Stimulated activated CD8-positive, alpha-beta memory T cell treated with anti-CD3 and anti-CD28 coated beads, Interleukin-2, amount 100 ng/mL, for 48 hours (primary cell): ENCODE measurements around the gene PDE8A.

Experiments used
- DNase-seq, 2 donors: peaks; one replicate each; pipeline ENCODE4 v3.0.0-alpha.2; 2020; ENCODE audit warnings: low read depth in 2 of 2

The PDE8A gene

GRCh38 chr15:85031944-85032558 lies 50.4 kb downstream of the PDE8A start:
- no peak for DNase-seq

DNA sequence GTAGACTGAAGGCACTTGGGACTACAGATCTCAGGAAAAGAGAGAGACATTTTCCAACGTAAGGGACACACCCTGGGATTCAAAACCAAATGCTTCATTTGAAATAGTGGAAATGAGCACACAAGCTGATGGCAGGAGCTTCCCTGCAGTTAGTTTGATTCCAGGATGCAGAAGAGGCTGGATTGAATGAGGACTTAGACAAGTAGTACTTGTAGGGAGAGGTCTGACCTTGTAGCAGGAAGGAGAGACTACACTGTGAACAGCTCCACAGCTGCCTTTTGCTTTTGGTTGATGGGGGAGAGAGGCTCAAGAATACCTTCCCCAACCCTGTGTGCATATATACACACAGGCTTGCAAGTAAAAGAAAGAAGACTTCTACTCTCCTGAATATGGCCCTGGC lies 51.5 kb downstream of the PDE8A start:
- DNase-seq, result no peak

GRCh38 chr15:85034276-85034675 lies 52.6 kb downstream of the PDE8A start:
- DNase-seq, result no peak

DNA sequence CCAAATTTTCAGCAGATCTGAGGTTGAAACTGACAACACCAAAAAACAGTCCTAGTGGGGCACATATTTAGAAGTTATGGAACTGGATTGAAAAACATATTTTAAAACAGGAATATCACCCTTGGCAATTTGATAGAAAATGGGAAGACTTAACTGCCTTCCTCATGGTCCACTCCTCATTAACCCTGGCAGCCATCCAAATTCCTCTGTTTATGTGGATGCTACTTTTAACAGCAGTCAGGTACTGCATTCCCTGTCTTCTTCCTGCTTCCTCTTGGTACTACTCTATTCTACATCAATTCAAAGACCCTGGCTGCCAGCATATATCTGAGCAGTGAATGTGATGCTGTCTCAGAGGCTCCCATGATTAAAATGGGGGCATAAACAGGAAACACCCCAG lies 54.3 kb downstream of the PDE8A start:
- DNase-seq, result no peak

GRCh38 chr15:85036716-85037115 lies 55.1 kb downstream of the PDE8A start:
- DNase-seq, result no peak

DNA sequence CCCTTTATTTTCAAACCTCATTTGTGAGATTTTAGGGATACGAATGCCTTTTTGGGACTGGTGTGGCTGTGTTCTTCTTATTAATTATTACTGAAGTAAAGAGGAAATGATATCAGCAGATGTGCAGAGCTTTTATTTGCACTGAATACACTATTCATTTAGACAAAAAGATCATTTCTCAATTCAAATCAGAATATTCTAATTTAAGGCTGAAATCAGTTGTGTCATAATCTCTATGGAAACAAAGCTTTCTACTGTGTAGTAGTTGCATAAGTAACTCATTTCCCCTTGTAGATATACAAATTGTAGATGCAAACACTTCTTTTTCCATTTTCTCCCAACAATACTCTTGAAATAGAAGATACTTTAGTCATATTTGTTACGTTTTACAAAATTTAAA lies 56.0 kb downstream of the PDE8A start:
- DNase-seq, result no peak

DNA sequence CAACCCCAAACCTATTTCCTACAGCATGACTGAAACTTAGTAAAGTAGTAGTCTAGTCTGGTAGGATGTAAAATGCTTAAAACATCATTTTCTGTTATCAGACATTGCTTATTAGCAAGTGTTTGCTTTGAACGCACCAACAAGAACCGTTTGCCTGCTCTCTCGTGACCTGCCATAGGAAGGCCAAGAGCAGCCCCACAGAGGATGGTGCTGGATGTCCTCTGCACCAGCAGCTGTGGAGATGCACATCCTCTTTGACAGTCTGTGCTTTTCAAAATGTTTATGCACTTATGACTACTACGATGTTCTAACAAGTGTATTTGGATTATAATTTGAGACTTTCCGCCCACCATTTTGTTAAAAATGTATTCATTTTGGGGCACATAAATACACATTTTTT lies 59.6 kb downstream of the PDE8A start:
- DNase-seq, result no peak

DNA sequence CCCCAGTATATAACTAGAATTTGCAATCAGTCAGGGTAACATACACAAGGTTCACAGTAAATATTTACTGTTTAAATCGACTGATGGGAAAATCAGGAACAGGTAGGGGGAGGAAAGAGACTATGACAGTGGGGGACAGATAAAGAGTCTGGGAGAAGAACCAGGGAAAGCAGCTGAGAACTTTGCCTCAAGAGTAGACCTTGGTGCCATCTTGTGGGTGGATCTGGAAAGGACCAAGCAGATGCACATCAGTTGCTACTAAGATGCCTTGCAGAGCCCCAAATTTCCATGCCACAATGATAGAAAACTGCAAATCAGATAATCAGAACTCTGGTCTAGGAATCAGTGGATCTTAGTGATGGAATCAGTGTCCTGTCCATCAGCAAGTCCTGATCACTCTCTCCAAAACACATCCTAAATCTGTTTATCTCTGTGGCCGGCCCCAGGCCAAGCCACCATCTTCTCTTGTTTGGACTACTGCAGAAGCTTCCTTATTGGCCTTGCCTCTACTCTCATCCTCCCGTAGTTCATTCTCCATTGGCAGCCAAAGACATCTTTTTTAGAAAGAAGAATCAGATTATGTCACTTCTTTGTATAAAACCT lies 62.7 kb downstream of the PDE8A start:
- peak in 1 of 2 donors; percentile 21 for DNase-seq

DNA sequence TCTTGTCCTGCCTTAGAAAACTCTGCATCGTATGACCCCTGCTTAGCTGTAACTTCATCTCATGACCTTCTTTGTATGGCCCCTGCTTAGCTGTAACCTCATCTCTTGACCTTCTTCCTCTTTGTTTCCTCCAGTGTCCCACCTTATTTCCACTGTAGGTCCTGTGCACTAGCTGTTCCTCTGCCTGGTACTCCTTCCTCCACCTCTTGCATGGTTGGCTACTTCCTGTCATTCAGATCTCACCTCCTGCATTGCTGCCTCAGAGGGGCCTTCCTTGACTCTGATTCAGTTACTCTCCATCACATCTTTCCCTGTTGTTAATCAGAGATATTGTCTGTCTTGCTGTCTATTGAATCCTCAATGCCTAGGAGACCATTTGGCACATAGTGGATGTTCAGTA lies 63.2 kb downstream of the PDE8A start:
- no peak for DNase-seq

- no peak for DNase-seq
Observed at GRCh38 chr15:85045615-85046014, 64.0 kb downstream of the PDE8A start.

DNA sequence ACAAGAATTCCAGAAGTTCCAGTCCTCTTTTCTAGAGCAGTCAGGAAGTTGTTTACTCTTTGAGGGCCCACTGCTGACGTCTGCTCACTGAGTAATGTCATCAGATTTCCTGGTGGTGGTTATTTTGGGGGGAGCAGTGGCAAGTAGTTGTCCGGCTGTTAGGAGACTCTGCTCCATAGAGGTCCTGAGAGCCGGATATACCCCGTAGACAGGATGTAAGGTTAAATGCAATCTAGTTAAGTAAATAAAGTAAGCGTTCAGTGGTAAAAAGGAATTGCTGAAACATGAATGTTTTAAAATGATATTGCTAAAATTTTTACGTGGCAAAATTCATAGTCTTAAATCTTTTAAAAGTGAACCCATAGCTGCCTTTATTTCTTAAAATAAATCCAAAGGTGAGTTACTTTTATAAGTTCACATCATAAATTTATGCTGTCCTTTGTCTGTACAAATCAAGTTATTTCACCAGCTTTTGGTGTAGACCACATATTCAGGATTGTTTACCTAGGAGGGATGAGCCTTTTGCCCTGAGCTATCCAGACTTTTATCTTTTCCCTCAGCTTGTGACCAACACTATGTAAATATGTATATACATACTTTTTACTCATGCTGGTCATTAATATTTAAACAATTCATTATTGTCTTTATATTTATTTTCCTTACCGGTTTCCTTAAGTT lies 65.8 kb downstream of the PDE8A start:
- DNase-seq, result no peak

DNA sequence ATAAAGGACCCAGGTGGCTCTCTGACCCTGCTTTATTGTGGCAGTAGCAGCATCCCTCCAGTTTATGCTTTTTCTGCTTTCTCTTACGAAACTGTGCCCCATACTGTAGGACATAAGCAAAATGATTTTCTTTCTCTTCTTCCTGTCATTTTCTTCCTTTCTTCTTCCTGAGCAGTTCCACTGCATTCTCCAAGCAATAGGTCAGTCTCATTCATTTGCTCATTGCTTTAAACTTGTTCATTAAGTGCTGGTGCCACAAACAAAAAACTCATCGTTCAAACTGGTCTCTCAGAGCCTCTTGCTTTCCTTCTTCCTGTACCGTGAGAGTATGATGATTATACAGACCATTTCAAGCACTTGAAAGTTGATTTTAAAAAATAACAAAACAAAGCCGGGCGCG lies 66.8 kb downstream of the PDE8A start:
- DNase-seq, result no peak

DNA sequence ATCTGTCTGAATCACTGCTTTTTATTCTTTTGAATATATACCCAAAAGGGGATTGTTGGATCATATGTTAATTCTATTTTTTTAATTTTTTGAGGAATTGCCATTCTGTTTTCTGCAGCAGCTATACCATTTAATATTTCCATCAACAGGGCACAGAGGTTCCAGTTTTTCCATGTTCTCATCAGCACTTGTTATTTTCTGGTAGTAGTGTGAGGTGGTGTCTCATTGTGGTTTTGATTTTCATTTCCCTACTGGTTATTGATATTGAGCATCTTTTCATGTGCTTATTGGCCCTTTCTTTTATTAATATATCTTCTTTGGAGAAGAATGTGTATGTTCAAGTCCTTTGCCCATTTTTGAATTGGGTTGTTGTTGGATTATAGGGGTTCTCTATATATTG lies 68.1 kb downstream of the PDE8A start:
- DNase-seq, result no peak

DNA sequence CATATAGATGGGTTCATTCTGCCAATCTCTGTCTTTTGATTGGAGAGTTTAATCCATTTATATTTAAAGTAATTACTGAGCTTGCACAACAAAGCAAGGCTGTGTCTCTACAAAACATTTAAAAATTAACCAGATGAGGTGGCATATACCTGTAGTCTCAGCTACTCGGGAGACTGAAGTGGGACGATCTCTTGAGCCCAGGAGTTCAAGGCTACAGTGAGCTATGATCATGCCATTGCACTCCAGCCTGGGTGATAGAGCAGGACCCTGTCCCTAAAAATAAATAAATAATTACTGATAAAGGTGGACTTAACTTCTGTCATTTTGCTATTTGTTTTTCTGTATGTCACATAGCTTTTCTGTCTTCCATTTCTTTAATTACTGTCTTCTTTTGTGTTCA lies 78.1 kb downstream of the PDE8A start:
- DNase-seq, result no peak

- DNase-seq, result no peak
Observed at GRCh38 chr15:85062560-85062959, 80.9 kb downstream of the PDE8A start.

- no peak for DNase-seq
Observed at GRCh38 chr15:85063088-85063487, 81.4 kb downstream of the PDE8A start.

DNA sequence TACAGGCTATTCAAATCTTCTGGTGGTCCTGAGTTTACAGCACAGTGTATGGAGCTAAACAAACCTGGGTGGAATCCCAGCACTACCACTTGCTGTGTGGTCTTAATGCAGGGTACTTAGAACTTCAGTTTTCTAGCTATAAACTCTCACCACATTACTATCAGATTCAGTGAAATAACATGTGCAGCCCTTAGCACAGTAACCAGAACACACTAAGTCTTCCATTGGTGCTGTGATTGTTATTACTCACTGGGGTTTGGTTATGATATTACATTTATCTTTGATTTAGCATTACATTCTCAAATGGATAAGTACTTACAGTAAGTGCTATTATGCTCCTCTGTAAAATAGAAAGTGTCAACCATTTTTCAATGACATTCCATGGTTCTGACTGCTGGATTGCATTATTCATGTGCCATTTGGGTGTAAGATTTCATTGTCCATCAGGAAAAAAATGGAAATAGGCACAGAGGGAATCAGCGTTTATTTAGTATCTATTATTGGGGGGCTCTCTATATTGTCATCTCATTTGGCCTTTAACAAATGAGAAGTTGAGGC lies 81.9 kb downstream of the PDE8A start:
- no peak for DNase-seq

DNA sequence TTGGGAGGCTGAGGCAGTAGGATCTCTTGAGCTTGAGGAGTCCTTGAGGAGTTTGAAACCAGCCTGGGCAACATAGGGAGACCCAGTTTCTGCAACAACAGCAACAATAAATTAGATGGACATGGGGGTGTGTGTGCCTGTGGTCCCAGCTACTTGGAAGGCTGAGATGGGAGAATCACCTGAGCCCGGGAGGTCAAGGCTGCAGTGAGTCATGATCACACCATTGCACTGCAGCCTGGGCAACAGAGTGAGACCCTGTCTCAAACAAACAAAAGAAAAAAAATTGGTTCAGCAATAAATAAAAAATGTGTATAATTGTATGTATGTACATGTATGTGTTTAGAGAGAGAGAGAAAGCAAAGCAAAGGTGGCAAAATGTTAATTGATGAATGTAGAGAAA lies 83.1 kb downstream of the PDE8A start:
- no peak for DNase-seq

- no peak for DNase-seq
Observed at GRCh38 chr15:85071061-85071460, 89.4 kb downstream of the PDE8A start.

DNA sequence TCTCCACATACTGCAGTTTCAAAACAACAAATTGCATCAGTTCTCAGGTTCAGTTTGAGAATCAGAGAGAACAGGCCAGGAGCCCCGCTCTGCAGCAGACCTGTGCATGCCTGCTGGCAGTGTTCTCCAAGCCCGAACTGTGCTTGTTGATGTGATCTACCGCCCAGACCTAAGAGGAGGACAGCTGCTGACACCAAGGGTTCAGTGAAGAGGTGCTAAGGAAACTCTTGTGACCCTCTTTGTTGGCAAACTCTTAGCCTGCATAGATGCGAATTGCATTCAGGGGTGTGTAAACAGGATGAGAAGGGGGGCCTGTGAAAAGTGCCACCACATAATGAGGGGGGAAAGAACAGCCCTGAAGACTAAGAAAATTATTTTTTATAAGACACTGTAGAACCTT lies 89.8 kb downstream of the PDE8A start:
- DNase-seq, result no peak

DNA sequence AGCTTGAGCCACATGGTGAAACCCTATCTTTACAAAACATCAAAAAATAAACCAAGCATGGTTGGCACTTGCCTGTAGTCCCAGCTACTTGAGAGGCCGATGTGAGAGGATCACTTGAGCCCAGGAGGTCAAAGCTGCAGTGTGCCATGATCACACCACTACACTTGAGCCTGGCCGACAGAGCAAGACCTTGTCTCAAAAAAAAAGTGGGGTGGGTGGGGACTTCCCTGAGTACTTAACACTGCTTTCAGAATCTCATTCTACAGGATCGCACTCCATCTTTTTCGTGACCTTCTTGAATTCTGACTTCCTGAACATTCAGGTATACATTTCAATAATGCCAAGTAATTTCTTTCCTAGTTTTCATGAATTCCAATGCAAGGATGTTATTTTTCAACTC lies 91.3 kb downstream of the PDE8A start:
- DNase-seq, result no peak

DNA sequence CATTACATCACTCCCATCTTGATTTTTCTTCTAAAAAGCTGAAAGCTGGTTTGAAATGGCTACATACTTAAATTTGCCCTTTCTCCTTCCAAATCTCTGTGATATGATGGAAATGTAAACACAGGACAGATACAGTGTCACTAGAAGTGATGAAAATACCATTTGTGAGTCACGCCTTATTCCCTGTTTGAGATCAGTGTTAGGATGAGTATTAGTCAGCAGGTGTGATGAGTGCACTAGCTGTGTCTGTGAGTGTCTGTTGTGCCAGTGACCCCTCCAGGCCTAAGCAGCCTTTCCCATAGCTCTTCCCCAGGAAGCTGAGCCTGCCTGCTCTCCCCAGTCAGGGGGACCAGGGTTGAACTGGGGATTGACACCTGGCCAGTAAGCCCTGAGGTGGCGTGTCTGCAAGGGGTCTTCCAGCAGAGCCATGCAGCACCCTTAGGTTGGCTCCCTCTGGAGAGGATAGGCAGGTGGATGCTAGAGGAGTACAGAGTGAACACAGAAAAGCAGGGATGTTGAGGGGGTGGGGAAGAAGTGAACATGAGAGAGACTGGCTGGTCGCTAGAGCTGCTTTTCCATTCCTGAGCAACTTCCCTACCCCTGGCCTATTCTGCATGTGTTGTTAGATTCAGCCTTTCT lies 92.0 kb downstream of the PDE8A start:
- peak in 1 of 2 donors; percentile 0 for DNase-seq

DNA sequence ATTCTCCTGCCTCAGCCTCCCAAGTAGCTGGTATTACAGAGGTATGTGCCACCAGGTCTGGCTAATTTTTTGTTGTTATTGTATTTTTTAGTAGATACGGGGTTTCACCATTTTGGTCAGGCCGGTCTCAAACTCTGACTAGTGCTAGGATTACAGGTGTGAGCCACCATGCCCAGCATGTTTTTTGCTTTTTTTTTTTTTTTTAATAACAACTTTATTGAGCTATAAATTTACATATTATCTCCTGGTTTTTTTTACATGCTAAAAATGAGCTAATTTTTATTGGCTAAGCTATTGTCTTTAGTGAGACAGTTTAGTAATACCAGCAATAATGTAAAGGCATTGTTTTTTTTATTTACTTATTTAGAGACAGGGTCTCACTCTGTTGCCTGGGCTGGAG lies 105.2 kb downstream of the PDE8A start:
- DNase-seq, result no peak
